K562 (cell line): Measurements from ENCODE around the gene SET. TPM values are rescaled to one million over a fixed set of nuclear protein-coding genes. Genes with fewer than 3 reads are reported as not detected.

Experiments used
- GATA2 ChIP-seq: sonication (generic); formaldehyde crosslinking; IDR thresholded peaks from 2 replicates; pipeline ENCODE4 v1.4.0; 2020; ENCODE audit warnings: mild to moderate bottlenecking, missing genetic modification reagents
- MCM7 ChIP-seq, 2 experiments: fragments of 450-650 bp; IDR thresholded peaks; 2 replicates each; pipeline ENCODE4 v1.6.1; 2016 to 2018
- TSC22D4 ChIP-seq: fragments of 450-650 bp; IDR thresholded peaks from 2 replicates; pipeline ENCODE4 v1.6.1; 2016; ENCODE audit warnings: missing genetic modification characterization, missing biosample characterization, control low read depth
- polyA plus RNA-seq, 8 experiments: library from polyadenylated mRNA; depleted of rRNA in 4 of 8; stranded (reverse) in 5 of 8; unstranded in 3 of 8; fragments of >200 nt; fragmentation: Nextera tagmentation in 2 of 8; fragmentation: Illumina TruSeq in 1 of 8; extraction: Ambion mirVana in 2 of 8; extraction: Trizol in 1 of 8; gene quantifications; 2 replicates each; pipeline versions ENCODE4 v1.2.1 to v1.2.3, GENCODE V29; 2011 to 2014; ENCODE audit warnings: inconsistent platforms in 1 of 8, missing spikeins in 1 of 8
- total RNA-seq, 7 experiments: library from RNA; depleted of rRNA in 6 of 7; stranded (reverse); fragments of >200 nt in 6 of 7; fragmentation: Illumina TruSeq in 2 of 7; extraction: Trizol in 2 of 7; gene quantifications; 2 replicates each; pipeline versions ENCODE4 v1.2.1 to v1.2.3, GENCODE V29; 2011 to 2021; ENCODE audit warnings: low replicate concordance in 1 of 7
- TF ChIP-seq, protein P1 (sequence below), 2 experiments: fragments of 450-650 bp; formaldehyde crosslinking in 1 of 2; IDR thresholded peaks; 2 replicates each; pipeline versions ENCODE4 v1.4.0 to v1.6.1; 2014 to 2020; ENCODE audit warnings: mild to moderate bottlenecking in 2 of 2, borderline replicate concordance in 1 of 2, low read depth in 1 of 2

The SET gene
- total and polyA plus RNA-seq, 9 of the 15 experiments (the other 6 are each of a cell fraction or from before 2014, with no cell fraction given) = 404 to 1,447 (median 907) TPM

DNA sequence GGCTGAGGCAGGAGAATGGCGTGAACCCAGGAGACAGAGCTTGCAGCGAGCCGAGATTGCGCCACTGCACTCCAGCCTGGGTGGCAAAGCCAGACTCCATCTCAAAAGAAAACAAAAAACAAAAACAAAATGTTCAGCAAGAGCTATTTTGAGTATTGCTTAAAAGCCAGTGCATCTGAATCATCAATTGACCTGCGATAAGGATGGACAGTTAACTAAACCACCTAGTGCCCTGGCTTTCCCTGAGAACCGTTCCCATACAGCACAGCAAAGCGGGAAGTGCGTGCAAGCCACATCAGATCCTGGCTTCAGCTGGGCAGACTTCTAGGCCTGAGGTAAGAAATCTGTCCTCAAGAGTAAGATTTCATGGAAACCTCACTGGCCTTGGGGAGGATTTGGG is 35.1 kb upstream of the SET start (continued):
- TF ChIP-seq, protein P1, sequence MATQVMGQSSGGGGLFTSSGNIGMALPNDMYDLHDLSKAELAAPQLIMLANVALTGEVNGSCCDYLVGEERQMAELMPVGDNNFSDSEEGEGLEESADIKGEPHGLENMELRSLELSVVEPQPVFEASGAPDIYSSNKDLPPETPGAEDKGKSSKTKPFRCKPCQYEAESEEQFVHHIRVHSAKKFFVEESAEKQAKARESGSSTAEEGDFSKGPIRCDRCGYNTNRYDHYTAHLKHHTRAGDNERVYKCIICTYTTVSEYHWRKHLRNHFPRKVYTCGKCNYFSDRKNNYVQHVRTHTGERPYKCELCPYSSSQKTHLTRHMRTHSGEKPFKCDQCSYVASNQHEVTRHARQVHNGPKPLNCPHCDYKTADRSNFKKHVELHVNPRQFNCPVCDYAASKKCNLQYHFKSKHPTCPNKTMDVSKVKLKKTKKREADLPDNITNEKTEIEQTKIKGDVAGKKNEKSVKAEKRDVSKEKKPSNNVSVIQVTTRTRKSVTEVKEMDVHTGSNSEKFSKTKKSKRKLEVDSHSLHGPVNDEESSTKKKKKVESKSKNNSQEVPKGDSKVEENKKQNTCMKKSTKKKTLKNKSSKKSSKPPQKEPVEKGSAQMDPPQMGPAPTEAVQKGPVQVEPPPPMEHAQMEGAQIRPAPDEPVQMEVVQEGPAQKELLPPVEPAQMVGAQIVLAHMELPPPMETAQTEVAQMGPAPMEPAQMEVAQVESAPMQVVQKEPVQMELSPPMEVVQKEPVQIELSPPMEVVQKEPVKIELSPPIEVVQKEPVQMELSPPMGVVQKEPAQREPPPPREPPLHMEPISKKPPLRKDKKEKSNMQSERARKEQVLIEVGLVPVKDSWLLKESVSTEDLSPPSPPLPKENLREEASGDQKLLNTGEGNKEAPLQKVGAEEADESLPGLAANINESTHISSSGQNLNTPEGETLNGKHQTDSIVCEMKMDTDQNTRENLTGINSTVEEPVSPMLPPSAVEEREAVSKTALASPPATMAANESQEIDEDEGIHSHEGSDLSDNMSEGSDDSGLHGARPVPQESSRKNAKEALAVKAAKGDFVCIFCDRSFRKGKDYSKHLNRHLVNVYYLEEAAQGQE (IDR thresholded peaks at IDR 0.05; ENCODE audit: borderline replicate concordance) = no peak
- TF ChIP-seq, protein P1 (CRISPR knock-in tag; IDR thresholded peaks at IDR 0.05; ENCODE audit: low read depth) = no peak
- no peak for TF ChIP-seq GATA2
- no peak for TF ChIP-seq TSC22D4
- no peak for TF ChIP-seq MCM7 (IDR thresholded peaks at IDR 0.05)
